Thoracic aorta (tissue), 2 donors: ENCODE measurements around the gene KCNB1. TPM values are rescaled to one million over a fixed set of nuclear protein-coding genes. Genes with fewer than 3 reads are reported as not detected.

Experiments
- ATAC-seq: fragments of 150-250 bp; one replicate; pipeline ENCODE4 v1.8.0; 2017; ENCODE audit warnings: low read depth; ENCODE audit not compliant: insufficient number of reproducible peaks, low FRiP score
- DNase-seq: peaks from one replicate; pipeline ENCODE4 v3.0.0-alpha.2; 2020; ENCODE audit warnings: low spot score
- H3K27ac ChIP-seq, 2 donors: fragments of 200-600 bp; sonication (generic); 1 replicate in 1 of 2; 2 replicates in 1 of 2; pipeline ENCODE4 v1.5.1; 2016; ENCODE audit warnings: mild to moderate bottlenecking in 2 of 2, moderate library complexity in 2 of 2
- H3K27me3 ChIP-seq: fragments of 200-600 bp; sonication (generic); replicated peaks from 2 replicates; pipeline ENCODE4 v1.6.0; 2016; ENCODE audit warnings: mild to moderate bottlenecking; ENCODE audit not compliant: insufficient read depth
- H3K36me3 ChIP-seq: fragments of 200-600 bp; sonication (generic); one replicate; pipeline ENCODE4 v1.5.1; 2016
- H3K4me1 ChIP-seq, 2 donors: fragments of 200-600 bp; sonication (generic); 1 replicate in 1 of 2; 2 replicates in 1 of 2; pipeline versions ENCODE4 v1.5.1 to v1.6.0; 2016; ENCODE audit warnings: low read depth in 2 of 2, mild to moderate bottlenecking in 1 of 2; ENCODE audit not compliant: control insufficient read depth in 1 of 2
- H3K4me3 ChIP-seq: fragments of 200-600 bp; sonication (generic); 2 replicates; pipeline ENCODE4 v1.5.1; 2016; ENCODE audit warnings: mild to moderate bottlenecking
- H3K9me3 ChIP-seq: fragments of 200-600 bp; sonication (generic); 2 replicates; pipeline ENCODE4 v1.5.1; 2016
- CTCF ChIP-seq: fragments of 200-600 bp; sonication (generic); IDR thresholded peaks from one replicate; pipeline ENCODE4 v1.5.1; 2019; ENCODE audit warnings: antibody characterized with exemption
- total RNA-seq, 2 donors: library from RNA; depleted of rRNA; stranded (reverse); fragments of >200 nt; gene quantifications; one replicate each; pipeline versions ENCODE4 v1.1.0 to v1.2.3, GENCODE V29; 2016

Gene KCNB1
- total RNA-seq, 2 donors from 2014 or later: 1.4 to 2.3 TPM

DNA sequence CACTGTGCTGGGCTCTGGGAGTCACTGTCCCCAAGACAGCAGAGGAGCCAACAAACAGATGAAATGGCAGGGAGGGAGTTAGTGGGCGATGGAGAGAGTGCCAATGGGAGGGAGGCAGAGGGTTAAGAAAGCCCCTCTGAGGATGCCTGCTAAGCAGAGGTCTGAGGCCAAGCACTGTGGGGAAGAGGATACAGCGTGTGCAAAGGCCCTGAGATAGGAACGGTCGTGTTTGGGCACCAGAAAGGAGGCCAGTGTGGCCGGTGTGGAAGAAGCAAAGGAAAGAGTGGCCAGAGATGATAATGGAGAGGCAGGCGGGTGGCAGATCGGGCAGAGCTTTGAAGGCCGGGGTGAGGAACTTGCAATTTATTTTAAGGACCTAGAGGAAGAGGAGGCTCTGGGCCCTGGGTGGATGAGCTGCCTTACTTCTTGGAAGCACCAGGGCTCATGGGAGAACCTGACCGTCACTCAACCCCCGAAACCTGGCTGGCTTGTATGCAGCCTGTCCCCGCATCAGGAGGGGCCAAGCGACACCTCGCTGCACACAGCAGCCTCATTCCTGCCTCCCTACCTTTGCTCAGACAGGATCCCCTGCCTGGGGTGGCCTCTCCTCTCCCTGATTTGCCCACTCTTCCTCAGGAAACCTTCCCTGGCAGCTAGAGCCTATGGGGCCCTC is 73.0 kb downstream of the KCNB1 start:
- Histone ChIP-seq H3K4me3 (no peak overlapping the region), H3K27ac (no peak overlapping the region), H3K4me1 (no peaks in the 10 kb centered on the region), H3K27me3 (no peaks in the 10 kb centered on the region), H3K9me3 (no peaks in the 10 kb centered on the region), H3K36me3 (no peaks in the 10 kb centered on the region)
- no peak for ATAC-seq
- DNase-seq: no peak
- TF ChIP-seq CTCF: no peak

DNA sequence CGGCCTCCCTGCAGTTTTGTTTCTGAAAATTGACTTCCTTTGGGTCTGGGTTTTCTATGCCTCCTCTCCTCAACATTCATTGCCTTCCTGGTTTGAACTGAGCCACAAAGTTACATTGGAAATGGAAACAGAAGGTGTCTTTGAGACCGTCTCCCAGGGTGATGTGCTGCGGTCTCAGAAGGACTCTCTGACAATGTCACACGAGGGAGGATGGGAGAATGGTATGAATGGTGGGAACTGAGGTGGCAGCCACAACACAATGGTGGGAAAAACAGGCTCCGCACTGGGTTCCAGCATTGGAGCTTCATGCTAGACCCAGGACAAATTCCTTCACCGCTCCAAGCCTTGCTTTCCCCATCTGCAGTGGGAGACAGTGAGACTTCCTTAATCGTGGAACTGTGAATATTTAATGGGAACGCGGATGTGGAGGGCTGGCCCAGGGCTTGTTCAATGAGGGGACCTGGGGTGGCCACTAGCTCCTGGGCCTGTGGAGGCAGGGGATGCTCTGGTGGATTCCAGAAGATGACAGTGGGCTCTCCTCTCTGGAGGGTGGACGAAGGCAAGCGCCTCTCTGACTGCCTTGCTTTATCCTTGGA is 73.9 kb downstream of the KCNB1 start:
- ATAC-seq (no peak), DNase-seq (no peak)
- Histone ChIP-seq H3K4me1 (no peaks in the 10 kb centered on the region), H3K27me3 (no peaks in the 10 kb centered on the region), H3K27ac (no peak overlapping the region), H3K9me3 (no peaks in the 10 kb centered on the region), H3K4me3 (no peak overlapping the region), H3K36me3 (no peaks in the 10 kb centered on the region)
- TF ChIP-seq CTCF: no peak

DNA sequence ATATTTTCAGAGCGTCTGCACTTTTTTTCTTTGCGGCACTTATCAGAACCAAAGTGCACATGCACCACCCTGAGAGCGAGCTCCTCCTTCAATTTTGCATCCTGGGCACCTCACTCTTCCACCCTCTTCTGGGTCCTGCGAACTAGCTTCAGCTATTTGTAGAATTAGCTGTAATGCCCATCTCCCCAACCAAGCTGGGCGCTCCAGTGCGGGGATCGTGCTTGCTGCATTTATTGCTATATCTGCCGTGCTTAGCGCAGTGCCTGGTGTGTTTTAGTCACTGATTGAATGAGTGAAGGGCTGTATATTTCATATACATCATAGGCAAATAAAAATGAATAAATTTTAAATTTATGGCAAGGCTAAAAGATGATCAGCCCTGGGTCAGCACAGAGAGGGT is 75.8 kb downstream of the KCNB1 start:
- Histone ChIP-seq H3K36me3 (no peaks in the 10 kb centered on the region), H3K4me3 (no peak overlapping the region), H3K4me1 (peaks cover under 1 to 3% of the 10 kb centered on the region in 2 donors), H3K27me3 (no peaks in the 10 kb centered on the region), H3K27ac (no peak overlapping the region), H3K9me3 (no peaks in the 10 kb centered on the region)
- DNase-seq (no peak), ATAC-seq (no peak)
- TF ChIP-seq CTCF: no peak

DNA sequence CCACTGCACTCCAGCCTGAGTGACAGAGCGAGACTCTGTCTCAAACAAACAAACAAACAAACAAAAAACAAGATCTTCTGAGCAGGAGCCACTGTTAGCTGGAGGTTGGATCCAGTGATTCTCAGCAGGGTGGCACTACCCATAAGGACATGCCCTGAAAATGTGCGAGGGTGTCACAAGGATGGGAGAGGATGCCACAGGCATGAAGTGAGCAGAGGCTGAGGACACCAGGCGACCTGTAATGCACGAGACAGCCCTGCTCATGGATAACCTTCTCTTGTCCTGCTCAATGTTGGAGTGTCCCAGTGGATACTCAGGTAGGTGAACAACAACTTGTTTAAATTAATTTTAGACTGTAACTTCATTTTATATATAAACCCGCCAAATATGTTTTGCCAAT is 76.8 kb downstream of the KCNB1 start:
- peaks cover 8 to 12% of the 10 kb centered on the region in 2 donors for H3K4me1 ChIP-seq
- DNase-seq: no peak
- ATAC-seq: no peak

More for the DNA sequence above, 76.8 kb downstream of the KCNB1 start:
- H3K36me3 ChIP-seq: no peaks in the 10 kb centered on the region
- H3K4me3 ChIP-seq: no peak overlapping the region
- no peak for TF ChIP-seq CTCF
- no peaks in the 10 kb centered on the region for H3K27me3 ChIP-seq
- no peak overlapping the region for H3K27ac ChIP-seq
- H3K9me3 ChIP-seq: no peaks in the 10 kb centered on the region
